Measurements from ENCODE around the gene IL1RL1.

DNA sequence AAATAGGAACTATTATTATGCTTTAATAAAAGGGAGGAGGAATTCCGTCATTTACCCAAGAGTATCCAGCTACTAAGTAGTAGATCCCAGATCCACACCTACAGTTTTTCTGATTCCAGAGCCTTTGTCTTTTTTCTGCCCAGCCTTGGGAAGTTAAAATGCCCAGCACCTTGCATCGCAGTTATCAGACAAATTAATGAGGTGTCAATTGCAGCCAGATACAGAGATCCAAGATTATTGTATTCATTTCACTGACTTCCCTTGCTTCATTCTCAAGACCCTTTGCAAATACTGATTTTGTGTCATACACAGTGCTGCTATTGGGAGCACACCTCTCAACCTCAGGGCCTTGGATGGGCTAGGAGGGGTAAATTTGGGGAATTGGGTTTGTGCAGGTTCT lies 45.4 kb downstream of the IL1RL1 start:
- TF ChIP-seq, protein P1, sequence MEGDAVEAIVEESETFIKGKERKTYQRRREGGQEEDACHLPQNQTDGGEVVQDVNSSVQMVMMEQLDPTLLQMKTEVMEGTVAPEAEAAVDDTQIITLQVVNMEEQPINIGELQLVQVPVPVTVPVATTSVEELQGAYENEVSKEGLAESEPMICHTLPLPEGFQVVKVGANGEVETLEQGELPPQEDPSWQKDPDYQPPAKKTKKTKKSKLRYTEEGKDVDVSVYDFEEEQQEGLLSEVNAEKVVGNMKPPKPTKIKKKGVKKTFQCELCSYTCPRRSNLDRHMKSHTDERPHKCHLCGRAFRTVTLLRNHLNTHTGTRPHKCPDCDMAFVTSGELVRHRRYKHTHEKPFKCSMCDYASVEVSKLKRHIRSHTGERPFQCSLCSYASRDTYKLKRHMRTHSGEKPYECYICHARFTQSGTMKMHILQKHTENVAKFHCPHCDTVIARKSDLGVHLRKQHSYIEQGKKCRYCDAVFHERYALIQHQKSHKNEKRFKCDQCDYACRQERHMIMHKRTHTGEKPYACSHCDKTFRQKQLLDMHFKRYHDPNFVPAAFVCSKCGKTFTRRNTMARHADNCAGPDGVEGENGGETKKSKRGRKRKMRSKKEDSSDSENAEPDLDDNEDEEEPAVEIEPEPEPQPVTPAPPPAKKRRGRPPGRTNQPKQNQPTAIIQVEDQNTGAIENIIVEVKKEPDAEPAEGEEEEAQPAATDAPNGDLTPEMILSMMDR (IDR thresholded peaks at IDR 0.05), result no peak
- TF ChIP-seq, protein P2, sequence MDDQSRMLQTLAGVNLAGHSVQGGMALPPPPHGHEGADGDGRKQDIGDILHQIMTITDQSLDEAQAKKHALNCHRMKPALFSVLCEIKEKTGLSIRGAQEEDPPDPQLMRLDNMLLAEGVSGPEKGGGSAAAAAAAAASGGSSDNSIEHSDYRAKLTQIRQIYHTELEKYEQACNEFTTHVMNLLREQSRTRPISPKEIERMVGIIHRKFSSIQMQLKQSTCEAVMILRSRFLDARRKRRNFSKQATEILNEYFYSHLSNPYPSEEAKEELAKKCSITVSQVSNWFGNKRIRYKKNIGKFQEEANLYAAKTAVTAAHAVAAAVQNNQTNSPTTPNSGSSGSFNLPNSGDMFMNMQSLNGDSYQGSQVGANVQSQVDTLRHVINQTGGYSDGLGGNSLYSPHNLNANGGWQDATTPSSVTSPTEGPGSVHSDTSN (IDR thresholded peaks at IDR 0.05), result no peak
- TF ChIP-seq RFX5 (IDR thresholded peaks at IDR 0.05; ENCODE audit: low read length) (no peak), POLR2AphosphoS5 (IDR thresholded peaks at IDR 0.05; ENCODE audit: low read depth, low read length) (no peak), RCOR1 (IDR thresholded peaks at IDR 0.05; ENCODE audit: low read length) (no peak), FOXM1 (IDR thresholded peaks at IDR 0.05; ENCODE audit: low read depth) (no peak), RXRA (IDR thresholded peaks at IDR 0.05; ENCODE audit: borderline replicate concordance, low read depth) (no peak), GATA2 (CRISPR knock-in tag; IDR thresholded peaks at IDR 0.05) (no peak), TCF12 (IDR thresholded peaks at IDR 0.05) (no peak), YY1 (IDR thresholded peaks at IDR 0.05; ENCODE audit: low read depth) (no peak), RAD21 (IDR thresholded peaks at IDR 0.05; ENCODE audit: low read length) (no peak), SIN3A (IDR thresholded peaks at IDR 0.05; ENCODE audit: borderline replicate concordance, low read depth, low read length) (no peak), EZH2phosphoT487 (IDR thresholded peaks at IDR 0.05; ENCODE audit: borderline replicate concordance, low read depth) (no peak), GABPA (IDR thresholded peaks at IDR 0.05; ENCODE audit: low read depth) (no peak)

Measured in SK-N-SH (cell line).